ENCODE measurements around the gene DPP9.
"Not testable (repeated sequence)": the region's sequence is repeated elsewhere in the genome, so short reads cannot be mapped to it uniquely, and the experiment has no call there.

The DPP9 gene

GRCh38 chr19:4723595-4724514, at the start of gene DPP9:
TSS of gene DPP9 (minus strand) at chr19:4723842. CDS start at chr19:4719906, 3,936 bp downstream.
- in situ Hi-C loops (cut with MboI; ENCODE audit: low sequenced_read_pairs): no loop called here

- in situ Hi-C loops (cut with MboI; ENCODE audit: low sequenced_read_pairs): no loop called here
Observed at GRCh38 chr19:4773047-4773640, 49.5 kb upstream of the DPP9 start.

GRCh38 chr19:4772566-4772965, 48.9 kb upstream of the DPP9 start:
- in situ Hi-C loops (cut with MboI; ENCODE audit: low sequenced_read_pairs): no loop called here

GRCh38 chr19:4768934-4769777, 45.5 kb upstream of the DPP9 start:
- in situ Hi-C loops (cut with MboI; ENCODE audit: low sequenced_read_pairs): no loop called here

- in situ Hi-C loops (cut with MboI; ENCODE audit: low sequenced_read_pairs): no loop called here
Observed at GRCh38 chr19:4764393-4764660, 40.7 kb upstream of the DPP9 start.

- in situ Hi-C loops (cut with MboI; ENCODE audit: low sequenced_read_pairs): no loop called here
Observed at GRCh38 chr19:4763021-4763420, 39.4 kb upstream of the DPP9 start.

- in situ Hi-C loops (cut with MboI; ENCODE audit: low sequenced_read_pairs): no loop called here
Observed at GRCh38 chr19:4760285-4760650, 36.6 kb upstream of the DPP9 start.

GRCh38 chr19:4759388-4760284, 36.0 kb upstream of the DPP9 start:
- in situ Hi-C loops (cut with MboI; ENCODE audit: low sequenced_read_pairs): no loop called here

- in situ Hi-C loops (cut with MboI; ENCODE audit: low sequenced_read_pairs): no loop called here
Observed at GRCh38 chr19:4758659-4759058, 35.0 kb upstream of the DPP9 start.

GRCh38 chr19:4758082-4758481, 34.4 kb upstream of the DPP9 start:
- in situ Hi-C loops (cut with MboI; ENCODE audit: low sequenced_read_pairs): no loop called here

GRCh38 chr19:4755459-4755858, 31.8 kb upstream of the DPP9 start:
- in situ Hi-C loops (cut with MboI; ENCODE audit: low sequenced_read_pairs): no loop called here

GRCh38 chr19:4754248-4754647, 30.6 kb upstream of the DPP9 start:
- in situ Hi-C loops (cut with MboI; ENCODE audit: low sequenced_read_pairs): no loop called here

GRCh38 chr19:4749870-4750590, 26.4 kb upstream of the DPP9 start:
- in situ Hi-C loops (cut with MboI; ENCODE audit: low sequenced_read_pairs): no loop called here

GRCh38 chr19:4748589-4748988, 24.9 kb upstream of the DPP9 start:
- in situ Hi-C loops (cut with MboI; ENCODE audit: low sequenced_read_pairs): no loop called here

GRCh38 chr19:4748185-4748584, 24.5 kb upstream of the DPP9 start:
- in situ Hi-C loops (cut with MboI; ENCODE audit: low sequenced_read_pairs): no loop called here

GRCh38 chr19:4745986-4746385, 22.3 kb upstream of the DPP9 start:
- in situ Hi-C loops (cut with MboI; ENCODE audit: low sequenced_read_pairs): no loop called here

GRCh38 chr19:4745175-4745574, 21.5 kb upstream of the DPP9 start:
- in situ Hi-C loops (cut with MboI; ENCODE audit: low sequenced_read_pairs): not testable (repeated sequence)

GRCh38 chr19:4744451-4745174, 21.0 kb upstream of the DPP9 start:
- in situ Hi-C loops (cut with MboI; ENCODE audit: low sequenced_read_pairs): no loop called here

Data from HL-60/S4 (cell line).